HuH-7.5 (cell line): ENCODE measurements around the gene DNAJA3.
A peak's percentile ranks its signal among the peaks of the same experiment; 100 is the strongest.

ENCODE experiments used
- DNase-seq: peaks from one replicate; pipeline ENCODE4 v3.0.0; 2011; ENCODE audit warnings: low spot score

DNAJA3 gene

GRCh38 chr16:4425378-4426020 is at the start of gene DNAJA3:
Gene DNAJA3 (plus strand): TSS chr16:4425868. CDS start chr16:4425882, 14 bp downstream.
- peak; percentile 91 for DNase-seq

DNA sequence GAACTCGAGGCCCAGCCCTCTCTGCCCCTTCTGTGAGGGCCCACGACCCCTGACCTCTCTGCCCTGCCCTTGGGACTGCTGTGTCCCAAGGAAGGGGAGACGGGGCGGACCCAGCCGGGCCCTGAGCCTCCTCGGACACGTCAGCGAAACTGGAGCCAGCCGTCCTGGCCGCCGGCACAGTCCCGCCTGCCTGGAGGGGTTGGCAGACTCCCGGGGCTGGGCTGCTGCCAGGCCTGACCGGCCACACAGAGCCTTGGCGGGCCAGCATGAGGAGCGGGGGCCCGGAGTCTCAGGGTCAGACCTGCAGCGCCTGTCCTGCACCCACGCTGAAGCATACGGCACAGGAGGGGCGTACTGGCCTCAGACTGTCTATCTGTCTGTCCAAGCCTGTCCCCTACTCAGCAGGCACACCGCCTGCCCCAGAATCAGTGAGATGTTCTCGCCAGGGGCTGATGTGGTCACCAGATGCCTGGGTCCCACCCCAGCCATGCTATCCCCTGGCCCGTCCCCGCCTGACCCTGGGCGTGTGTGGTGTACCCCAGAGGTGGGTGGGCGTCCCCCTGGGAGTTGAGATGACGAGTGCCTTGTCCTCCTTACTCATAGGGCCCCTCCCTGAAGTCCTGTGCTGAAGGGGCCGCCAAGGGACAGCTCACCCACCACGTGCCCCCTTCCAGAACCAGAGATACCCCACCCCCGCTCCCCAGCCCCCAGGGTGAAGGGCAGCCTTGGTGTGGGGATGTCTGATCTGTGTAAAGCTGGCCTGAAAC is 49.4 kb upstream of the DNAJA3 start:
- DNase-seq, result no peak

DNA sequence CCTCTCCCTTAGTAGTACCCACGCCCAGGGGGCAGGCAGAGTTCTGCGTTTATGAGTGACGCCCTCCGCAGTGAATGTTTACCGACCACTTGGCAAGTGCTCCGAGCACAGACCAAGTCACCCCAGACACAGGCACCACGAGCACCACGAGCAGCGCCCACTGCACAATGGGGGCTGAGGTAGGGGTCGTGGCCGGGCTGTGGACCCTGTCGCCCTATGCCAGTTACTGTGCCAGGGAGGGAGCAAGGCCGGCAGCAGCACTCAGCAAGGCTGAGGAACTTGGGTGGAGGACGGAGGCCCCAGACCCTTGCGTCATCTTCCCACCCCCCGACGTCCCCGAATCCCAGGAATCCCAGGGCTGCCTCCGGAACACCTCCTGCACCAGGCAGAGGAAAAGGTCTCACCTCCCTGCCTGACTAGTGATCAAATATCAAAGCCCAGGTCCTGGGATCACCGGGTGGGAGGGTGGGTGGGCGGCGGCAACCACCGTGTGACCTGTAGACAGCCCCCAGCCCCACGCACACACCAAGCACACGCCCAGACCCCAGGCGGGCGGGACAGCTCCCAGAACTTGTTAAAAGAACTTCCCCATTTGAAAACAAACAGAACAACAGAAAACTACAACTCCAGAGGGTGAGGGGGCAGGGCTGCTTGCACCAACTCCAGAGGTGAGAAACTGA is 48.6 kb upstream of the DNAJA3 start:
- DNase-seq, result no peak

GRCh38 chr16:4377573-4378154 is 48.0 kb upstream of the DNAJA3 start:
- DNase-seq, result no peak

GRCh38 chr16:4378161-4378666 is 47.5 kb upstream of the DNAJA3 start:
- no peak for DNase-seq

- DNase-seq, result no peak
Observed at GRCh38 chr16:4378999-4379690, 46.5 kb upstream of the DNAJA3 start.

- no peak for DNase-seq
Observed at GRCh38 chr16:4380119-4381063, 45.3 kb upstream of the DNAJA3 start.

DNA sequence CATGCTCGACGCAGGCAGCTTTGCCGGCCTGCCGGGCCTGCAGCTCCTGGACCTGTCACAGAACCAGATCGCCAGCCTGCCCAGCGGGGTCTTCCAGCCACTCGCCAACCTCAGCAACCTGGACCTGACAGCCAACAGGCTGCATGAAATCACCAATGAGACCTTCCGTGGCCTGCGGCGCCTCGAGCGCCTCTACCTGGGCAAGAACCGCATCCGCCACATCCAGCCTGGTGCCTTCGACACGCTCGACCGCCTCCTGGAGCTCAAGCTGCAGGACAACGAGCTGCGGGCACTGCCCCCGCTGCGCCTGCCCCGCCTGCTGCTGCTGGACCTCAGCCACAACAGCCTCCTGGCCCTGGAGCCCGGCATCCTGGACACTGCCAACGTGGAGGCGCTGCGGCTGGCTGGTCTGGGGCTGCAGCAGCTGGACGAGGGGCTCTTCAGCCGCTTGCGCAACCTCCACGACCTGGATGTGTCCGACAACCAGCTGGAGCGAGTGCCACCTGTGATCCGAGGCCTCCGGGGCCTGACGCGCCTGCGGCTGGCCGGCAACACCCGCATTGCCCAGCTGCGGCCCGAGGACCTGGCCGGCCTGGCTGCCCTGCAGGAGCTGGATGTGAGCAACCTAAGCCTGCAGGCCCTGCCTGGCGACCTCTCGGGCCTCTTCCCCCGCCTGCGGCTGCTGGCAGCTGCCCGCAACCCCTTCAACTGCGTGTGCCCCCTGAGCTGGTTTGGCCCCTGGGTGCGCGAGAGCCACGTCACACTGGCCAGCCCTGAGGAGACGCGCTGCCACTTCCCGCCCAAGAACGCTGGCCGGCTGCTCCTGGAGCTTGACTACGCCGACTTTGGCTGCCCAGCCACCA is 44.4 kb upstream of the DNAJA3 start:
- no peak for DNase-seq

DNA sequence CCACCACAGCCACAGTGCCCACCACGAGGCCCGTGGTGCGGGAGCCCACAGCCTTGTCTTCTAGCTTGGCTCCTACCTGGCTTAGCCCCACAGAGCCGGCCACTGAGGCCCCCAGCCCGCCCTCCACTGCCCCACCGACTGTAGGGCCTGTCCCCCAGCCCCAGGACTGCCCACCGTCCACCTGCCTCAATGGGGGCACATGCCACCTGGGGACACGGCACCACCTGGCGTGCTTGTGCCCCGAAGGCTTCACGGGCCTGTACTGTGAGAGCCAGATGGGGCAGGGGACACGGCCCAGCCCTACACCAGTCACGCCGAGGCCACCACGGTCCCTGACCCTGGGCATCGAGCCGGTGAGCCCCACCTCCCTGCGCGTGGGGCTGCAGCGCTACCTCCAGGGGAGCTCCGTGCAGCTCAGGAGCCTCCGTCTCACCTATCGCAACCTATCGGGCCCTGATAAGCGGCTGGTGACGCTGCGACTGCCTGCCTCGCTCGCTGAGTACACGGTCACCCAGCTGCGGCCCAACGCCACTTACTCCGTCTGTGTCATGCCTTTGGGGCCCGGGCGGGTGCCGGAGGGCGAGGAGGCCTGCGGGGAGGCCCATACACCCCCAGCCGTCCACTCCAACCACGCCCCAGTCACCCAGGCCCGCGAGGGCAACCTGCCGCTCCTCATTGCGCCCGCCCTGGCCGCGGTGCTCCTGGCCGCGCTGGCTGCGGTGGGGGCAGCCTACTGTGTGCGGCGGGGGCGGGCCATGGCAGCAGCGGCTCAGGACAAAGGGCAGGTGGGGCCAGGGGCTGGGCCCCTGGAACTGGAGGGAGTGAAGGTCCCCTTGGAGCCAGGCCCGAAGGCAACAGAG is 43.5 kb upstream of the DNAJA3 start:
- no peak for DNase-seq

- DNase-seq, result no peak
Observed at GRCh38 chr16:4382795-4383357, 42.8 kb upstream of the DNAJA3 start.

DNA sequence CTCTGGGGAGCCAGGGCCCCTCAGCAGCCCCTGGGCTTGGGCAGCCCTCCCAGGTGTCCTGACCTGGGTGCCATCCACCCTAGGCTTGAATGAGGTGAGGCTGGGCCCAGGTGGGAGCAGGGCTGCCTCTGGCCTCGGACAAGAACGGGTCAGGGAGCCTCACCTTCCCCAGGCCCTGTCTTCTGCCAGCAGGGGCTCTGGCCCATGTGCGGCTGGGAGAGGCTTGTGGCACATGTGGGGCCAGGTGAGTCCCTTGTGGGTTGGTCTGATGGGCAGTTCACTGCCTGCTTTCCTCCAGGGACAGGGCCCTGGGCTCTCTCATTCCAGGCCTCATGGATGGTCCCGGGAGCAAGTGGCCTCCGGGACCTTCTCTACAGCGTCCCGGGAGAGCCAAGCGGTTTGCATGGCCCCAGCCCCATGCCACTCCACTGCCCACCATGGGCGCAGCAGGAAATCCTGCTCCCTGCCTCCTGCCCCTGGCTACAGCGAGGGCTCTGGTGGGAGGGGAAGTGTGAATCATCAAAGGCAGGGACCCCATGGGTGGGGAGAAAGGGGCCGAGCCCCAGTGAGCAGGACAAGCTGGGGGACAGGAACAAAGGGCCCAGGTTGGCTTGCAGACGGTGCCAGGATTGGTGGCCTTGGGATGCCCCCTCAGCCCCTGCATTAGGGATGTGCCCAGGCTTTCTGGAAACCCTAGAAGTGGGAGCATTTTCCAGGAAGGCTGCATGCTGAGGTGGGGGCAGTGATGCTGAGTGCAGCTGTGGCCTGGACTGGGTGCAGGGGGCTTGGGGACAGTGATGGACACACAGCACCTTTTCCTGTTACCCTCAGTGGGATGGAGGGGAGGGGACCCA is 41.9 kb upstream of the DNAJA3 start:
- no peak for DNase-seq

DNA sequence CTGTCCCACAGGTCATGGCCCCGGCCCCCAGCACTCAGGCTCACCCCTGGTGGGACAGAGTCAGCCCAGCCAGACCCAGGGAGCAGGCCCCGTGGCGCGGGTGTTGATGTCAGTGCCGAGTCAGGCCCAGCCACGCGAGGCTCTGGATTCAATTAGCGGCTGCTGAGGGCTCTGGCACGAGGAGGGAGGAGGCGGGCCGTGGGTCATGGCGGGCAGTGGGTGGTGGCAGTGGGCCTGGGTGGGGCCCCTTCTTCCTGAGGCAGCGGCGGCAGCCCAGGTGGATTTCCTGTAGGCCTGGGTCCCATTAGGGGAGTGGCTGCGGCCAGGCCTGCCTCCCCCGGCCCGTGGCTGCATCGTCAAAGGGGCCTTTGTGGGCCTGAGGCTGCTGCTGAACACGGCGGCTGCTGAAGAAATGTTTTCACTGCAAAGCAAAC is 41.1 kb upstream of the DNAJA3 start:
- no peak for DNase-seq

DNA sequence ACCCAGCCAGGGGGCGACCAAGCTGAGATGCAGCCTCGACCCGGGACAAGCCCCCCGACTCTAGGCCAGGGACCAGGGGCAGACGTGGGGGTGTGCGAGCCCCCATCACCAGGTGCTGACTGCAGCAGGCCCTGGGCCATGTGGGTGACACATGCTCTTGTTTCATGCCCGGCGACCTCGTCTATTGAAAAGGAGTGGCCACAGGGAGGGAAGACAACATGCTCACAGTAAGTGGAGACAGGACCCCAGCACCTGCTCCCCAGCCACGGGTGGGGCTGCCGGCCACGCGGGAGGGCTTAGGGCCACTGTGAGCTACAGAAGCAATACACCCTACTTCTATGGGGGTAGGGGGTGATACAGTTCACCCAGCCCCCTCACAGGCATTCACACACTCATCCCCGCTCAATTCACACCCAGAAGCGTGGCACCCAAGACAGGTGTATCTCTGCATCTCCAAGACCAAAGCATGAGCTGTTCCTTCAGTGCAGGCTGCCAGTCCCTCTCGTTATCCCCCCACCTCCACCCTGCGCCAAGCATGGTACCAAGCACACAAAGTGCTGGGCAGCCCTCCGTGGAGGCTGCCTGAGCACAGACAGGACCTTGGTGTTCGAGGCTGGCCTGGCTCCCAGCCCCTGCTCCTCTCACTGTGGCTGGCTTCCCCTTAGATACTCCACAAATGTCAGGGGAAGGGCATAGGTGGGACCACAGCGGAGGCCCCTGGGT is 40.4 kb upstream of the DNAJA3 start:
- no peak for DNase-seq

GRCh38 chr16:4385789-4386450 is 39.7 kb upstream of the DNAJA3 start:
- DNase-seq, result no peak

DNA sequence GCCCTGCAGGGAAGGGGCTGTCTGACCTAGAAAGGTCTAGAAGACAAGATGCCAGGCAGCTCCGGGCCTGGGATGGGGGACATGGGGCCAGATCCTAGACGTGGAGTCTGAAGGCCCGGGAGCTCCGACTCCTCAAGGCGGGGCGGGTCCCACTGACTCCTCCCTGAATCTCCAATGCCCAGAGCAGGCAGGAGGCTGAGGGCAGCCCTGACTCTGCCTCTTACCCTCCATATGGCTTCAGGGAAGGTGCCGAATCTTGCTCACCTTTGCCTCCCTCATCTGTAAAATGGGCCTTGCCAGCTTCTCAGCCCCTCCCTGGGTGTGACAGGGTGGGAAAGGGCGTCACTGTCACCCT is 39.2 kb upstream of the DNAJA3 start:
- no peak for DNase-seq

DNA sequence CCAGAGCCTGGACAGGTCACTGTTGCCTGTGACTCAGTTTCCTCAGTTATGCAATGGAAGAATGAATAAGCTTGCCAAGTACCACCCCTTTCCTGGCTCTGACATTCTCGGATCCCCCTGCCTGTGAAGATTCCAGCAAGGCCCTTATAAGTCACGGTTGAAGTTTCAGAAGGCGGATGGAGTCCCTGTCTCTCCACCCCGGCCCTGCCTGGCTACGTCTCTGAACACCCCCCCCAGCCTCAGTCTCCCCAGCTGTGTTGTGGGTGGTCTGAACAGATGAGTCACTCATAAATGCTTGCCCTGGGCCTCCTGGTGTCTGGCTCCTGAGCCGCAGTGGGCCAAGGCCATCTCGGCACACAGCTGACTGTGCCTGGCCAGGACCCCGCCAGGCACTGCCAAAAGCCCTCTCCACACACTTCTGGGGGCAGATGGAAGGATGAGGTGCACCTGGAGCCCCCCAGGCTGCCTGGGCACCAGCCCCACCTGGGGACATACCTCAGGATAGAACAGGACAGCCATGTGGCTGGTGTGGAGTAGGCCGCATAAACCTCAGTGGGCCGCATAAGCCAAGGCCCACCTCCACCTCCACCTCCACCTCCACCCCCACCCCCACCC is 38.6 kb upstream of the DNAJA3 start:
- no peak for DNase-seq
